Kasumi-1 (cell line): ENCODE data around the gene CRPPA.
"Not testable (repeated sequence)": the region's sequence is repeated elsewhere in the genome, so short reads cannot be mapped to it uniquely, and the experiment has no call there.

ENCODE experiments used
- DNase-seq, 2 experiments: peaks; one replicate each; lab custom pipeline; 2025; lab: John Stamatoyannopoulos, UW

Gene CRPPA

DNA sequence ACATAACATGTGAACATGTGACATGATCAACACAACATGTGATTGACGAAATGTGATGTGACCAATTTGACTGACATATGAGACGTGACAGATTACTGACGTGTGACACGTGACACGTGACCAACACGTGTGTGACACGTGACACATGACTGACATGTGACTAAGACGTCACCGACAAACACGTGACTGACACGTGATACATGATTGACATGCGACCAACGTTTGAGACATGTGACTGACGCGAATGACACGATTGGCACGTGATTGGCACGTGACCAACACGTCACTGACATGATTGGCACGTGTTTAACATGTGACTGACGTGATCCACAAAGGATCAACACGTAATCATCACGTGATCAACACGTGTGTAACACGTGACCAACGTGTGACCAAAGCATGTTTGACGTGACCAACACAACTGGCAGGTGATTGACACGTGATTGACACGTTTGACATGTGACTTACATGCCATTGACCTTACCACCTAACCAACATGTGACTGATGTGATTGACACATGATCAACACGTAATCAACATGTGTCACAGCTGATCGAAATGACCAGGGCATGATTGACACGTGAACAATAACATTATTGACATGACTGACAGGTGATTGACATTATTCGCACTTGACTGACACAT, 23.7 kb downstream of the CRPPA start:
- no peak for DNase-seq

- no peak for DNase-seq
Observed at GRCh38 chr7:16396766-16397500, 24.4 kb downstream of the CRPPA start.

- DNase-seq, result no peak
Observed at GRCh38 chr7:16395121-16395520, 26.2 kb downstream of the CRPPA start.

DNA sequence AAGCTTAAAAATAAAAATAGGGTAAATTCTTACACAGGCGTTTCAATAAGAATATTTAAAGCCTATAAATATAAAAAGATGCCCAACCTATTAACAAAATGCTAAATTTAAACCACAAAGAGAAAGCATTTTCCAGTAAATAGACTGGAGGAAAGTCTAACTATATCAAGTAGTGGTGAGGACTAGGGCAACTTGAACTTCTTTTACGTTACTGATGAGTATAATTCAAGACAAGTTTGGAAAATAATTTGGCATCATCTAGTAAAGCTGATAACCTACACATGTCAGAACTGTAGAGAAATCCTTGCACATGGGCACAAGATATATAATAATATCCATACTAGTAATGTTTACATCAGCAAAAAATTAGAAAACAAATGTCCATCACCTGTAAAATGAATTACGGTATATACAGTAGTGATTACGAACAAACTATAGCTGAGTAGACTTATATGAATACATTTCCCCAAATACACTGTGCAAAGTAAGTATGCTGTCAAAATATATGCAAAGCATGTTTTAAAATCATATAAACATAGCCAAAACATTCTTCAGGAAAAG, 27.4 kb downstream of the CRPPA start:
- DNase-seq, result no peak

DNA sequence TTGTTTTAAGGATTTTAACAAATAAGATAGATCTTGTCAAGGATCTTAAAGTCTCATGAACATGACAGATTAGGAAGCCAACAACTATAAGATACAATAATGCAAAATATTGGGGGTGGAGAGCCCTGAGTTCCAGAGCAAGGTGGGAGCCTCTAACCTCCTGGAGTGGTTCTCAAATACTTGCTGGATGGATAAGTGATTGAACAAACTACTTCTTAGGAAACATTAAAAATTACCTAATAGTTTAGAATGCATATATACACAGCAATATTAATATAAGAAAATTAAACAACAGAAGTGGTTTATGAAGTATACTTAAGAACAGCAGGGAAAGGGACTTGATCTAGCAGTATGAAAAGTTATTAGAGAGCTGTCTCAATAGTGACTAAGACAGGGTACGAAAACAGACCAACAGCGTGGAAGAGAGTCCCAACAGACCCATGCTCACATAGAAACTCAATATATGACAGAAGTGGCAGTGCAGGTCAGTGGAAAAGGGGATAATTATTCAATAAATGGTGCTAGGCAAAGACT, 28.3 kb downstream of the CRPPA start:
- DNase-seq, result no peak

DNA sequence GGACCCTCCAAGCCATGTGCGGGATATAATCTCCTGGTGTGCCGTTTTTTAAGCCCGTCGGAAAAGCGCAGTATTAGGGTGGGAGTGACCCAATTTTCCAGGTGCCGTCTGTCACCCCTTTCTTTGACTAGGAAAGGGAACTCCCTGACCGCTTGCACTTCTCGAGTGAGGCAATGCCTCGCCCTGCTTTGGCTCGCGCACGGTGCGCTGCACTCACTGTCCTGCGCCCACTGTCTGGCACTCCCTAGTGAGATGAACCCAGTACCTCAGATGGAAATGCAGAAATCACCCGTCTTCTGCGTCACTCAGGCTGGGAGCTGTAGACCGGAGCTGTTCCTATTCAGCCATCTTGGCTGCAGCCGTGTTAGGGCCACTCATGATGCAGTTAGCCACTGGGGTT, 37.6 kb downstream of the CRPPA start:
- not testable (repeated sequence) for DNase-seq

DNA sequence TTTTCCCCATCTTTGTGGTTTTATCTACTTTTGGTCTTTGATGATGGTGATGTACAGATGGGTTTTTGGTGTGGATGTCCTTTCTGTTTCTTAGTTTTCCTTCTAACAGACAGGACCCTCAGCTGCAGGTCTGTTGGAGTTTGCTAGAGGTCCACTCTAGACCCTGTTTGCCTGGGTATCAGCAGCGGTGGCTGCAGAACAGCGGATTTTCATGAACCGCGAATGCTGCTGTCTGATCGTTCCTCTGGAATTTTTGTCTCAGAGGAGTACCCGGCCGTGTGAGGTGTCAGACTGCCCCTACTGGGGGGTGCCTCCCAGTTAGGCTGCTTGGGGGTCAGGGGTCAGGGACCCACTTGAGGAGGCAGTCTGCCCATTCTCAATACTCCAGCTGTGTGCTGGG, 38.2 kb downstream of the CRPPA start:
- not testable (repeated sequence) for DNase-seq
